ENCODE data around the gene LRCH2. TPM values are rescaled to one million over a fixed set of nuclear protein-coding genes. Genes with fewer than 3 reads are reported as not detected.

LRCH2 gene
- total and polyA plus RNA-seq, 9 of the 15 experiments (the other 6 are each of a cell fraction or from before 2014, with no cell fraction given): 1.4 to 7.2 (median 2.9) TPM

DNA sequence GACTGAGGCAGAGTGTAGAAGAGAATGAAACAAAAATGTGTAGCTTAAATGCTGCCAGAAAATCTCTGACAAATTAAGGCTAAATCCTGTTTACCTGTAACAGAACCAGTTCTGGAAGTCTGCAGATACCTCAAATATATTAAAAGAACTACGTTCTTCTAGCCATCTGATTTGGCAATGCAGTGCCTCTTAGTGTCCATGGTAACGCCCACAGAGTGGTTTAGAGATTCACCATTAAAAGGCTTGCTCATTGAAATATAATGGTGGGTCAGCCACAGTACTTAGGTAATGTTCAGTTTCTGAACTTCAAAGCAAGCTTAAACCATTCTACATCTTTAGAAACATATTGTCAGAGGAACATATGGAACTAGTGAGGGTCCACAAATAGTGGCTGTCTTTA, 32.4 kb upstream of the LRCH2 start (continued):
- TF ChIP-seq FOXA3 (CRISPR knock-in tag; conservative IDR thresholded peaks at IDR 0.05 in 1 of 2, IDR thresholded peaks at IDR 0.05 in 1 of 2): no peak
- no peak for TF ChIP-seq SMAD2 (IDR thresholded peaks at IDR 0.05; ENCODE audit: low read depth, low read length)

DNA sequence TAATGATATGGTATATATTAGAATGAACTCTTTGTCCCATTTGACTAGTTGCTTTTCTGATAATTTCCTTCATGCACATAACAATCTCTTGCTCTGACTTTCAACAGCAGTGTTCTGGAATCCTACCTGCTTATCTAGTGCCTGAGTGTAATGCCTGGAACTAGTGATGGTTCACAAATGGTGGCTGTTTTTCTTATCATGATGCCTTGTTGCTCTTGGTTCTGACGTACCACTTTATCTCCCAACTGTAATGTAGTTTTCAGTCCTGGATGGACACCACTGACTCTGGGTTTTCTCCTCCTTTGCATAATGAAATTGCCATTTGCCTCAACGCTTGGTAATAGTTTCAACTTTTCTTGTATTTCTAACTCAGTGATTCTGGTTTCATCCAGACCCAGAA, 30.1 kb upstream of the LRCH2 start:
- FAIRE-seq: no peak
- no peak overlapping the region for H3K27ac ChIP-seq (ENCODE audit: extremely low read depth, low read depth, low read length)

More for the DNA sequence above, 30.1 kb upstream of the LRCH2 start:
- in situ Hi-C loops (cut with MboI): no loop called here
- no peaks in the 10 kb centered on the region for H3K36me3 ChIP-seq (ENCODE audit: control insufficient read depth, insufficient read depth, low read length)
- CTCF ChIA-PET (ENCODE audit: low intra/inter-chr PET ratio): no interaction called here
- no peak for TF ChIP-seq SIRT6 (IDR thresholded peaks at IDR 0.05; ENCODE audit: low read depth, low read length)
- no peak for TF ChIP-seq PRMT5 (CRISPR knock-in tag; IDR thresholded peaks at IDR 0.05)
- no peak for TF ChIP-seq KLF16 (IDR thresholded peaks at IDR 0.05)
- no peak for TF ChIP-seq RFX1 (IDR thresholded peaks at IDR 0.05)
- TF ChIP-seq, protein P1, sequence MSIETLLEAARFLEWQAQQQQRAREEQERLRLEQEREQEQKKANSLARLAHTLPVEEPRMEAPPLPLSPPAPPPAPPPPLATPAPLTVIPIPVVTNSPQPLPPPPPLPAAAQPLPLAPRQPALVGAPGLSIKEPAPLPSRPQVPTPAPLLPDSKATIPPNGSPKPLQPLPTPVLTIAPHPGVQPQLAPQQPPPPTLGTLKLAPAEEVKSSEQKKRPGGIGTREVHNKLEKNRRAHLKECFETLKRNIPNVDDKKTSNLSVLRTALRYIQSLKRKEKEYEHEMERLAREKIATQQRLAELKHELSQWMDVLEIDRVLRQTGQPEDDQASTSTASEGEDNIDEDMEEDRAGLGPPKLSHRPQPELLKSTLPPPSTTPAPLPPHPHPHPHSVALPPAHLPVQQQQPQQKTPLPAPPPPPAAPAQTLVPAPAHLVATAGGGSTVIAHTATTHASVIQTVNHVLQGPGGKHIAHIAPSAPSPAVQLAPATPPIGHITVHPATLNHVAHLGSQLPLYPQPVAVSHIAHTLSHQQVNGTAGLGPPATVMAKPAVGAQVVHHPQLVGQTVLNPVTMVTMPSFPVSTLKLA (conservative IDR thresholded peaks at IDR 0.05): no peak
- intact Hi-C loops (cut with micrococcal nuclease): no loop called here
- H3K4me3 ChIP-seq: no peak overlapping the region
- no peaks in the 10 kb centered on the region for H4K20me1 ChIP-seq (replicated peaks; ENCODE audit: control insufficient read depth, insufficient read depth, low read length)
- H3K9me1 ChIP-seq (ENCODE audit: control insufficient read depth, insufficient read depth, low read length): no peaks in the 10 kb centered on the region
- H3K9me3 ChIP-seq (replicated peaks; ENCODE audit: control insufficient read depth, insufficient read depth, low read depth, low read length): no peaks in the 10 kb centered on the region
- no peak overlapping the region for H3K9ac ChIP-seq (ENCODE audit: insufficient read depth in 1 of 2, low read depth in 2 of 2, low read length in 2 of 2)
- H2AFZ ChIP-seq (ENCODE audit: low read depth, low read length): no peak overlapping the region
- no peaks in the 10 kb centered on the region for H3K79me2 ChIP-seq (ENCODE audit: control insufficient read depth, insufficient read depth, low read length)
- POLR2A ChIA-PET: no interaction called here
- no peak for ATAC-seq
- WGBS (ENCODE audit: insufficient coverage, low coverage, missing lambda C conversion rate): 0% methylated on average over 2 of the region's 2 CpGs
- no peak for DNase-seq (ENCODE audit: extremely low read depth in 1 of 4, low spot score in 3 of 4)
- no peak overlapping the region for H3K4me2 ChIP-seq (ENCODE audit: insufficient read depth, low read length)
- H3K4me1 ChIP-seq (replicated peaks in 1 of 2; ENCODE audit: control insufficient read depth in 2 of 2, insufficient read depth in 2 of 2, low read length in 2 of 2): no peaks in the 10 kb centered on the region
- H3K27me3 ChIP-seq (ENCODE audit: control insufficient read depth in 2 of 2, insufficient read depth in 2 of 2, low read length in 2 of 2): no peaks in the 10 kb centered on the region
- BruUV-seq (replicated peaks): no TSS peak

Data from K562 (cell line).